Measurements from ENCODE around the gene PTPRK. TPM values are rescaled to one million over a fixed set of nuclear protein-coding genes. Genes with fewer than 3 reads are reported as not detected.

PTPRK gene
- total RNA-seq, 5 donors from 2014 or later (not counting 1 experiment from before 2014, with no cell fraction given) = 2.1 to 11.1 (median 7.3) TPM

DNA sequence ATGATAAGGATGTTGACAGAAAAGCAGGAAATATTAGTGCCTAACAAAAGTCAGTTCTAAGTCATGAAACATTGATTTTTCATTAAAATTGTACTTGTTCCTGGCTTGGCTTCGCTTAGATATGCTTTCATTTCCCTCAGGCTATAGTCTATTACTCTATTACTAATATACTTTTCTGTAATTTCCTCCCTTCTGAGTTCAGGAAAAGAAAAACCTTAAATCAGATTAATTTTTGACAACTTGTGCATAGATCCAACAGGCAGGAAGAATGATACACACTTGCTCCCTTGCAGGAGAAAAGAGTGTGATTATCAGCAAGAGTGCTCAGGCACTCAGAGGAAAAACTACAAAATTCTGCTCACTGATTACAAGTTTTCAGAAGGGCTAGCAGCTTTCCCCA lies 474.4 kb downstream of the PTPRK start:
- Histone ChIP-seq H3K36me3 (ENCODE audit: control insufficient read depth in 2 of 2, extremely low read depth in 1 of 2, insufficient read depth in 1 of 2, low read length in 1 of 2) (no peaks in the 10 kb centered on the region), H3K27me3 (replicated peaks in 1 of 2; ENCODE audit: control insufficient read depth in 2 of 2, extremely low read depth in 1 of 2, insufficient read depth in 2 of 2, low read length in 1 of 2) (no peaks in the 10 kb centered on the region), H3K9me3 (no peaks in the 10 kb centered on the region), H3K4me3 (ENCODE audit: control insufficient read depth in 1 of 2, extremely low read depth in 1 of 2, low read length in 1 of 2) (no peak overlapping the region), H3K4me1 (ENCODE audit: control insufficient read depth in 1 of 2, extremely low read depth in 1 of 2, insufficient read depth in 2 of 2, low read length in 2 of 2) (no peaks in the 10 kb centered on the region), H3K27ac (ENCODE audit: low read length) (no peak overlapping the region)
- DNase-seq (no peak), ATAC-seq (replicated peaks in 1 of 4) (no peak)
- WGBS (ENCODE audit: insufficient coverage) = no CpG with 5 or more reads among the region's 1 CpG
- Mint-ChIP-seq H3K27ac (no peak overlapping the region), H3K4me3 (no peak overlapping the region), H3K4me1 (peaks cover 0 to 4% (median 1%) of the 10 kb centered on the region in 3 donors), H3K27me3 (no peaks in the 10 kb centered on the region), H3K36me3 (no peaks in the 10 kb centered on the region), H3K9me3 (no peaks in the 10 kb centered on the region)
- ChIA-PET CTCF (no interaction called here), POLR2A (no interaction called here)

DNA sequence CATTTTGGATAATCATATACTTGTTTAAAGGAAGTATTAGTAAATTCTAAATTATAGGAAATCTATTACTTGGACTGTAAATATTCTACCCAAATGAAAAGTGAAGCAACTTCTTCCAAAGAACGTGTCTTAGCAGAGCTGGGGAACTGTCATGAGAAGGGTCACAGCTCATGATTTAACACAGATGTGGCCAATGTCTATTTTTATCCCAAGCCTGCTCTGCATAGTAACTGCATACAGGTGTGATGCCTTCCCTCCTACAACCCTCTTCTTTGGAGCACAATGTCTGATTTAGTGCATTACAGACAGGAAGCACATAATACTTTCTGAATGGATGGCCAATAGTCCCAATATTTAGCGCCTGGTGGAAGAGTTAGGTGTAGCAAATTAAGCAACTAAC lies 480.9 kb downstream of the PTPRK start:
- no peaks in the 10 kb centered on the region for H3K4me1 ChIP-seq (ENCODE audit: control insufficient read depth in 1 of 2, extremely low read depth in 1 of 2, insufficient read depth in 2 of 2, low read length in 2 of 2)
- no peaks in the 10 kb centered on the region for H3K27me3 ChIP-seq (replicated peaks in 1 of 2; ENCODE audit: control insufficient read depth in 2 of 2, extremely low read depth in 1 of 2, insufficient read depth in 2 of 2, low read length in 1 of 2)
- Mint-ChIP-seq H3K27ac (no peak overlapping the region), H3K27me3 (no peaks in the 10 kb centered on the region), H3K9me3 (no peaks in the 10 kb centered on the region), H3K4me1 (peaks cover 0 to 9% (median 2%) of the 10 kb centered on the region in 3 donors), H3K4me3 (no peak overlapping the region), H3K36me3 (no peaks in the 10 kb centered on the region)
- CTCF ChIA-PET = interaction anchor here in 1 of 2 donors (0.5 kb wide), 1 partner anchor 101 kb away, joined by 3 read pairs; no protein-coding TSS in a partner anchor
- 67% methylated on average over 1 of the region's 2 CpGs for WGBS (ENCODE audit: insufficient coverage)
- DNase-seq (no peak), ATAC-seq (replicated peaks in 1 of 4) (no peak)
- no peak overlapping the region for H3K27ac ChIP-seq (ENCODE audit: low read length)
- H3K36me3 ChIP-seq (ENCODE audit: control insufficient read depth in 2 of 2, extremely low read depth in 1 of 2, insufficient read depth in 1 of 2, low read length in 1 of 2) = no peaks in the 10 kb centered on the region
- no peak overlapping the region for H3K4me3 ChIP-seq (ENCODE audit: control insufficient read depth in 1 of 2, extremely low read depth in 1 of 2, low read length in 1 of 2)
- POLR2A ChIA-PET = no interaction called here
- H3K9me3 ChIP-seq = no peaks in the 10 kb centered on the region

DNA sequence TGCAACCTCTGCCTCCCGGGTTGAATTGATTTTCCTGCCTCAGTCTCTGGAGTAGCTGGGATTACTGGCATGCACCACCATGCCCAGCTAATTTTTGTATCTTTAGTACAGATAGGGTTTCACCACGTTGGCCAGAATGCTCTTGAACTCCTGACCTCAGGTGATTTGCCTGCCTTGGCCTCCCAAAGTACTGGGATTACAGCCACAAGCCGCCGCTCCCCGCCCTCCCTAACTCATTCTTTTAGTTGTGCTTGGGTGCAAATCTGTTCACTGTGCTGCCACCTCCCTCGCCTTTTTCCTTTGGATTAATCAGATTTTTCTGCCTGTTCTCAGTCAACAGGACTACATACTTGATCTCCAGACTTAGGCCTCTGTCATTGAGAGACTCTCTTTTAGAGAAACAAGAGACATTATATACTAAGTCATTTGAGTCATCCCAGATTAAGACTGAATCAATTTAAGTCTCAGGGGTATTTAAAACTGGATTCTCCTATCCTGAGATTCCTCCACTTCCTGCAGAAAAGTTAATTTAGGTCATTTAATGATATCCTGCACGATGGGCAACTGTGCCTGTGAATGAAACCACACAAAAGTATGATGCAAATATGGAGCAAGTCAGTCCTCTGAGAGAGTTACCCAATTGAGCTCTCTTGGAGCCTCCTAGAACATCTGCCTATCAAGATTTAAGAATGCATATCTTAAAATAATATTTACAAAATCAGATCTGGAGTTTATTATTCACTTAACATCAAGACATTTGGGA lies 483.4 kb downstream of the PTPRK start:
- POLR2A ChIA-PET = no interaction called here
- CTCF ChIA-PET = interaction anchor here in 1 of 2 donors (0.7 kb wide), 1 partner anchor 10 kb away, joined by 3 read pairs; no protein-coding TSS in a partner anchor
- WGBS (ENCODE audit: insufficient coverage) = 90% methylated on average over 6 of the region's 7 CpGs
- Mint-ChIP-seq H3K27me3 (no peaks in the 10 kb centered on the region), H3K36me3 (no peaks in the 10 kb centered on the region), H3K4me3 (no peak overlapping the region), H3K27ac (no peak overlapping the region), H3K4me1 (peaks cover 15 to 26% (median 17%) of the 10 kb centered on the region in 3 donors), H3K9me3 (no peaks in the 10 kb centered on the region)
- peaks cover 2 to 14% of the 10 kb centered on the region in 2 experiments for H3K4me1 ChIP-seq (ENCODE audit: control insufficient read depth in 1 of 2, extremely low read depth in 1 of 2, insufficient read depth in 2 of 2, low read length in 2 of 2)
- no peak overlapping the region for H3K4me3 ChIP-seq (ENCODE audit: control insufficient read depth in 1 of 2, extremely low read depth in 1 of 2, low read length in 1 of 2)
- DNase-seq (no peak), ATAC-seq (replicated peaks in 1 of 4) (no peak)
- no peak overlapping the region for H3K27ac ChIP-seq (ENCODE audit: low read length)
- H3K36me3 ChIP-seq (ENCODE audit: control insufficient read depth in 2 of 2, extremely low read depth in 1 of 2, insufficient read depth in 1 of 2, low read length in 1 of 2) = no peaks in the 10 kb centered on the region
- no peaks in the 10 kb centered on the region for H3K27me3 ChIP-seq (replicated peaks in 1 of 2; ENCODE audit: control insufficient read depth in 2 of 2, extremely low read depth in 1 of 2, insufficient read depth in 2 of 2, low read length in 1 of 2)
- no peaks in the 10 kb centered on the region for H3K9me3 ChIP-seq

DNA sequence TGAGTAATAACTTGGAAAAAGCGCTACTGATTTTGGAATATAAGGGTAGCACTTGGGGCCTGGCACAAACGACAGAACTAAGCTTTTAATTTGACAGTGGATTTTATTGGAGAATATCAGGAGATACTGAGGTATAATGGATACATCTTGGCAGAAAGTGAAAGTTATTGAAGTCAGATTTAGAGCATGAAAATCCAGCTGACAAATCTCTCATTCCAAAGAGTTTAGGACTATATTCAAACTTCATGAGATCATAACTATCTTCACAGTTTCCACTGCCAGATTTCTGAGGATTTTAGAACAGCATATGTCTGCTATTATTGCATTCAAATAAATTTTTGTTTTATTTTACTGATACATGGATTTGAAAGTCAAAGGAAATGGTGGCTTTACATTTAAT lies 487.2 kb downstream of the PTPRK start:
- no peak for DNase-seq
- no peaks in the 10 kb centered on the region for H3K36me3 Mint-ChIP-seq
- H3K4me3 Mint-ChIP-seq = no peak overlapping the region
- peaks cover 6 to 24% of the 10 kb centered on the region in 2 experiments for H3K4me1 ChIP-seq (ENCODE audit: control insufficient read depth in 1 of 2, extremely low read depth in 1 of 2, insufficient read depth in 2 of 2, low read length in 2 of 2)
- H3K9me3 ChIP-seq = no peaks in the 10 kb centered on the region
- ChIA-PET POLR2A (no interaction called here), CTCF (interaction anchor here in 1 of 2 donors (0.5 kb wide), 1 partner anchor 494 kb away, joined by 4 read pairs; no protein-coding TSS in a partner anchor)
- no peak overlapping the region for H3K4me3 ChIP-seq (ENCODE audit: control insufficient read depth in 1 of 2, extremely low read depth in 1 of 2, low read length in 1 of 2)
- no peaks in the 10 kb centered on the region for H3K27me3 Mint-ChIP-seq
- peak overlapping the region in 1 of 2 donors; percentile 42 for H3K27ac Mint-ChIP-seq
- 100% methylated on average over 2 of the region's 2 CpGs for WGBS (ENCODE audit: insufficient coverage)
- H3K27me3 ChIP-seq (replicated peaks in 1 of 2; ENCODE audit: control insufficient read depth in 2 of 2, extremely low read depth in 1 of 2, insufficient read depth in 2 of 2, low read length in 1 of 2) = no peaks in the 10 kb centered on the region
- H3K36me3 ChIP-seq (ENCODE audit: control insufficient read depth in 2 of 2, extremely low read depth in 1 of 2, insufficient read depth in 1 of 2, low read length in 1 of 2) = no peaks in the 10 kb centered on the region
- H3K4me1 Mint-ChIP-seq = peaks cover 20 to 60% (median 31%) of the 10 kb centered on the region in 3 donors
- no peak overlapping the region for H3K27ac ChIP-seq (ENCODE audit: low read length)
- ATAC-seq (replicated peaks in 1 of 4) = no peak
- no peaks in the 10 kb centered on the region for H3K9me3 Mint-ChIP-seq

GRCh38 chr6:128032042-128032441 lies 488.4 kb downstream of the PTPRK start:
- WGBS (ENCODE audit: insufficient coverage) = 56% methylated on average over 3 of the region's 6 CpGs
- Mint-ChIP-seq H3K9me3 (no peaks in the 10 kb centered on the region), H3K27ac (peak overlapping the region; percentile 7), H3K4me1 (peaks cover 27 to 67% (median 42%) of the 10 kb centered on the region in 3 donors), H3K4me3 (peak overlapping the region in 1 of 3 donors; percentile 52), H3K36me3 (no peaks in the 10 kb centered on the region), H3K27me3 (no peaks in the 10 kb centered on the region)
- Histone ChIP-seq H3K27ac (ENCODE audit: low read length) (no peak overlapping the region), H3K4me1 (ENCODE audit: control insufficient read depth in 1 of 2, extremely low read depth in 1 of 2, insufficient read depth in 2 of 2, low read length in 2 of 2) (peaks cover 6 to 26% of the 10 kb centered on the region in 2 experiments), H3K4me3 (ENCODE audit: control insufficient read depth in 1 of 2, extremely low read depth in 1 of 2, low read length in 1 of 2) (peak overlapping the region in 1 of 2 donors; percentile 3), H3K27me3 (replicated peaks in 1 of 2; ENCODE audit: control insufficient read depth in 2 of 2, extremely low read depth in 1 of 2, insufficient read depth in 2 of 2, low read length in 1 of 2) (no peaks in the 10 kb centered on the region), H3K9me3 (no peaks in the 10 kb centered on the region), H3K36me3 (ENCODE audit: control insufficient read depth in 2 of 2, extremely low read depth in 1 of 2, insufficient read depth in 1 of 2, low read length in 1 of 2) (no peaks in the 10 kb centered on the region)
- peak; percentile 45 to 81 (median 76) for ATAC-seq (replicated peaks in 1 of 4)
- ChIA-PET CTCF (no interaction called here), POLR2A (no interaction called here)
- peak in 5 of 35 experiments; percentile 0 to 25 (median 19) for DNase-seq

DNA sequence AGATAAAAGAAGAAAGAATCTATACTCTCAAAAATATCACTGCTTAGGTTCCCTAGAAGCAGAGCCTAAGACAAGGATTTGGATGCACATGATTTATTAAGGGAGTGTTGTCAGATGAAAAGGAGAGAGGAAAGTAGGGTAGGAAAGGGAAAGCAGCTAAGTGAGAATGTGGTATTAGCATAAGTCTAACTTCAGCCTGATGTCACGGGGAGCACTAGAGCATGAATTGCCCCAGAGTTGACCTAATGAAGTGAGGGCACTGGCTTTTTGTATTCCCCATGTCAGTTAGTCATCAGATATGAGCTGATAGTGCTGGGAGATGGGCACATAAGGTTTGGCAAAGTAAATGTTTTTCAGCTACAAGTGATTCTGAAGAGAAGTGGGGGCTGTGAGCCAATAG lies 490.6 kb downstream of the PTPRK start:
- no peaks in the 10 kb centered on the region for H3K9me3 ChIP-seq
- Mint-ChIP-seq H3K27me3 (no peaks in the 10 kb centered on the region), H3K4me1 (peaks cover 32 to 62% (median 47%) of the 10 kb centered on the region in 3 donors), H3K4me3 (no peak overlapping the region), H3K27ac (no peak overlapping the region), H3K36me3 (no peaks in the 10 kb centered on the region), H3K9me3 (no peaks in the 10 kb centered on the region)
- ATAC-seq (replicated peaks in 1 of 4) (no peak), DNase-seq (no peak)
- no peak overlapping the region for H3K27ac ChIP-seq (ENCODE audit: low read length)
- CTCF ChIA-PET = no interaction called here
- WGBS (ENCODE audit: insufficient coverage) = 92% methylated on average over 1 of the region's 1 CpG
- POLR2A ChIA-PET = no interaction called here
- no peaks in the 10 kb centered on the region for H3K27me3 ChIP-seq (replicated peaks in 1 of 2; ENCODE audit: control insufficient read depth in 2 of 2, extremely low read depth in 1 of 2, insufficient read depth in 2 of 2, low read length in 1 of 2)
- no peaks in the 10 kb centered on the region for H3K36me3 ChIP-seq (ENCODE audit: control insufficient read depth in 2 of 2, extremely low read depth in 1 of 2, insufficient read depth in 1 of 2, low read length in 1 of 2)
- H3K4me3 ChIP-seq (ENCODE audit: control insufficient read depth in 1 of 2, extremely low read depth in 1 of 2, low read length in 1 of 2) = no peak overlapping the region
- H3K4me1 ChIP-seq (ENCODE audit: control insufficient read depth in 1 of 2, extremely low read depth in 1 of 2, insufficient read depth in 2 of 2, low read length in 2 of 2) = peaks cover 6 to 30% of the 10 kb centered on the region in 2 experiments
